AG09309 (cell line): Measurements from ENCODE around the gene PRKAR1B.

Source experiments
- DNase-seq: peaks from one replicate; pipeline ENCODE4 v3.0.0-alpha.2; 2010; ENCODE audit warnings: low read depth
- H3K4me3 ChIP-seq: 2 replicates; pipeline ENCODE4 v1.5.1; 2011; ENCODE audit warnings: mild to moderate bottlenecking, low read depth, low read length, moderate library complexity; ENCODE audit not compliant: control insufficient read depth
- CTCF ChIP-seq: IDR thresholded peaks from 2 replicates; pipeline ENCODE4 v1.5.1; 2011; ENCODE audit warnings: mild to moderate bottlenecking, low read depth, low read length, inconsistent platforms; ENCODE audit not compliant: insufficient read depth, control insufficient read depth; ENCODE audit errors: missing control alignments

The PRKAR1B gene

DNA sequence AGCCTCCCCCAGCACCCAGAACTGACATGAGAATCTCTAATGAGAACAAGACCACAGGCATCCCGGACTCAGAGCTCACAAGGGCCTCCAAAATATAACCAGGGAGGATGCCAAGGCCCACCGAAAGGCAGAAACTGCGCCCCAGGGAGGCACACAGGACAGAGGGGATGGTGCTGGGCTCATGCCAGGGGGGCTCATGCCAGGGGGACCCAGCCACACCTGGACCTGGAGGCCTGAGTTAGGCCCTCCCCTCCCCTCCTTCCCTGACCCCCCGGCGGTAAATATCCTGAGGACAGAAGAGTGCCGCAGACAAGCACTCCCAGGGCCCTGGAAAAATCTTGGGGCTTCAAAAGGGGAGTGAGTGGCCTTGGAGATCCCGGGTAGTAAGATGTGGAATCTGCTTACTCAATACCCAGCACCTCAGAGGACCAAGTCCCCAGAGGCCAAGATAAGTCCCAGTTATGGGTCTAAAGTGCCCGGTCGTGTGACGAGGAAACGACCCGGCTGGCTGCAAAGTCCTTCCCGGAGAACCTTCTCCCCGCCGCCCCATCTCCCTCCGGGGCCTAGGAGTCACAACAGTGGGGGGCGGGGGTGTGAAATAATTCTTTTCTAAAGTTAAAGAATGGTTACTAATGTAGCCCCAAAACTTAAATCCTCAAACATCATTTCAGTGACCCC, 219.3 kb downstream of the PRKAR1B start:
- no peak for TF ChIP-seq CTCF
- no peak for DNase-seq
- H3K4me3 ChIP-seq, result no peak overlapping the region

GRCh38 chr7:506921-507622, 220.0 kb downstream of the PRKAR1B start:
- H3K4me3 ChIP-seq, result no peak overlapping the region
- TF ChIP-seq CTCF, result no peak
- no peak for DNase-seq

DNA sequence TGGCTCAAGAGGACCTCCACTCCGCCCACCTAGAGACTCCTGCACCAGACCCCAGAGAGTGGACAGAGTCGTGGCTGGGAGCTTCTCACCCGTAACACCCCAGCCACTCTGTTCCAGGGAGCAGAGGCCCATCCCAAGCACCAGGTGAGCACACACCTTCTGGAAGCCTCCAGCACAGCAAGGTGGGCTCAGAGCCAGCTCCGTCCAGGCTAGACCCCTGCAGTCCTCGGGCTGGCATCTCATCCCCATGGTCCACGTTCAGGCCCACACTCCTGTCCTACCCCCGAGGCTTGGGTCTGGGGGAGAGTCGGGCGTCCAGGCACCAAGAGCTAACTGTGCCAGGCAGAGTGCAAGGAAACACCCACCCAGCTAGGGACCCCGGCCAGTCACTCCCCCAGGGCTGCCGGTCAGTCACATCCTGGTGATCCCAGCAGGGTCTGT, 220.7 kb downstream of the PRKAR1B start:
- TF ChIP-seq CTCF, result no peak
- DNase-seq, result no peak
- no peak overlapping the region for H3K4me3 ChIP-seq

GRCh38 chr7:505171-505570, 221.9 kb downstream of the PRKAR1B start:
- DNase-seq, result no peak

DNA sequence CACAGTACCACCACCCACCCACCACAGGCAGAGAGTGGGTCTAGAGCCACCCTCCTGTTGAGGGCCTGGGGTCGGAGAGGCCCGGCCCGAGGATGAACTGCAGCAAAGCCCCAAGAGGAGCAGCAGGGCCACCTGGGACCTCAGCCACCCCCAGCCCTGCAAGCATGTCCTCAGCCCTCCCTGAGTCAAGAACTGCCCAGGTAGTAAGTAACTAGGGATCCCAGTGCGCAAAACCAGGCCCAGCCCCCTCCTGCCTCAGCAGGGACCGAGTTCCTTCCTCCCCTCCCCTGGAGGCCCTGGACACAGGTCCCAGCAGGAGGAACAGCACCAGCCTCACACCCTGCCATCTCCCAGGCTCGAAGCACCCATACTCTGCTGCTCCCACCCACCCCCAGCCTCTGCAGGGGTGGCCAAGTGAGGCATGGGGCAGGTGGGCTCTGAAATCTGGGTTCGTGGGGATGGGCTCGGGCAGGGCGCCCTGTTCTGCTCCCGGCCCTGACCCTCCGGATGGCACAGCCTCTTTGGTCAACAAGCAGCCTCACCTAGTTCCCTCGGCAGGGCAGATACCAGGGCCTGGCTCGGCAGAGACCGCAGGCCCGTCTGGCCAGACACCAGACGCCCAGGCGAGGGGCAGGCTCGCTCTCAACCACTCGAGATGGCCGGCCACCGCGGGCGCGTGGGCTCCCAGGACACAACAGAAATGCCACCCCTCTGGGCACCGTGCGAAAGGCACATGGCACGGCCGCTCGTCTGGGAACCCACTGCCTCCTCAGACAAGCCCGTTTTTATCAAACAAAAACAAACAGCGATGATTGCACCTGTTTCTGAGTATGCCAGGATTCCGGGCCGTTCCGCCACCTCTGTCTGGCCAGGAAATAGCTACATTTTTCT, 222.6 kb downstream of the PRKAR1B start:
- DNase-seq, result no peak
- no peak for TF ChIP-seq CTCF
- no peak overlapping the region for H3K4me3 ChIP-seq

More at GRCh38 chr7:505171-505570, 221.9 kb downstream of the PRKAR1B start:
- no peak overlapping the region for H3K4me3 ChIP-seq
- no peak for TF ChIP-seq CTCF

GRCh38 chr7:503575-504111, 223.4 kb downstream of the PRKAR1B start:
- DNase-seq, result no peak
- TF ChIP-seq CTCF, result no peak
- H3K4me3 ChIP-seq, result no peak overlapping the region
